Panc1 (cell line): Measurements from ENCODE around the gene WDHD1.

Experiments used
- POLR2AphosphoS5 ChIP-seq: IDR thresholded peaks from 2 replicates; pipeline ENCODE4 v1.6.1; 2012; ENCODE audit warnings: mild to moderate bottlenecking, low read depth, low read length, moderate library complexity
- SIN3A ChIP-seq: IDR thresholded peaks from 2 replicates; pipeline ENCODE4 v1.6.1; 2012; ENCODE audit warnings: low read depth, mild to moderate bottlenecking, low read length, moderate library complexity, borderline replicate concordance; ENCODE audit not compliant: insufficient read depth
- TCF7L2 ChIP-seq: IDR thresholded peaks from 2 replicates; pipeline ENCODE4 v1.6.1; 2011; ENCODE audit warnings: mild to moderate bottlenecking, low read depth, low read length, inconsistent platforms
- TF ChIP-seq, protein P1 (sequence below): fragments of 450-650 bp; IDR thresholded peaks from 2 replicates; pipeline ENCODE4 v1.5.1; 2017; ENCODE audit warnings: mild to moderate bottlenecking
- TF ChIP-seq, protein P2 (sequence below), 2 experiments: IDR thresholded peaks; 2 replicates each; pipeline ENCODE4 v1.6.1; 2011 to 2012; ENCODE audit warnings: low read depth in 2 of 2, control low read depth in 1 of 2, low read length in 1 of 2, mild to moderate bottlenecking in 1 of 2, moderate library complexity in 1 of 2; ENCODE audit not compliant: insufficient read depth in 1 of 2

DNA sequence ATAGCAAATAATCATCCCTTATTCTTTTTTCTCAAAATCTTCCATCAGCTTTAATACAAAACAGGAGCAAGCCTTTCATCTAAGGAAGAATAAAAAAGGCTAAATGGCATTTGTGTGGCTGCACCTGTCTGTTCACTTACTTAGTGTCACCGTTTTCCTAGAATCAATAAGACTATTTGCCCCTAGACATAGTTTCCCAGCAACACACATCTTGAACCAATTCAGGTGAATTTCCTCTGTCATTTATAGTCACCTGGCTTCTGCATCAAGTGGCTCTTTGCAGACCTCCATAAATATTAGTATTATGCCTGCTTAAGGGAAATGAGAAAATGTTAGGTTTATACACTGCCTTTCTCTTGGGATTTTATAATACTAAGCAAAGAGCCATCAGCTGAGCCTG lies 106.8 kb downstream of the WDHD1 start:
- TF ChIP-seq, protein P1, sequence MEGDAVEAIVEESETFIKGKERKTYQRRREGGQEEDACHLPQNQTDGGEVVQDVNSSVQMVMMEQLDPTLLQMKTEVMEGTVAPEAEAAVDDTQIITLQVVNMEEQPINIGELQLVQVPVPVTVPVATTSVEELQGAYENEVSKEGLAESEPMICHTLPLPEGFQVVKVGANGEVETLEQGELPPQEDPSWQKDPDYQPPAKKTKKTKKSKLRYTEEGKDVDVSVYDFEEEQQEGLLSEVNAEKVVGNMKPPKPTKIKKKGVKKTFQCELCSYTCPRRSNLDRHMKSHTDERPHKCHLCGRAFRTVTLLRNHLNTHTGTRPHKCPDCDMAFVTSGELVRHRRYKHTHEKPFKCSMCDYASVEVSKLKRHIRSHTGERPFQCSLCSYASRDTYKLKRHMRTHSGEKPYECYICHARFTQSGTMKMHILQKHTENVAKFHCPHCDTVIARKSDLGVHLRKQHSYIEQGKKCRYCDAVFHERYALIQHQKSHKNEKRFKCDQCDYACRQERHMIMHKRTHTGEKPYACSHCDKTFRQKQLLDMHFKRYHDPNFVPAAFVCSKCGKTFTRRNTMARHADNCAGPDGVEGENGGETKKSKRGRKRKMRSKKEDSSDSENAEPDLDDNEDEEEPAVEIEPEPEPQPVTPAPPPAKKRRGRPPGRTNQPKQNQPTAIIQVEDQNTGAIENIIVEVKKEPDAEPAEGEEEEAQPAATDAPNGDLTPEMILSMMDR: no peak
- TF ChIP-seq SIN3A: no peak
- TF ChIP-seq, protein P2, sequence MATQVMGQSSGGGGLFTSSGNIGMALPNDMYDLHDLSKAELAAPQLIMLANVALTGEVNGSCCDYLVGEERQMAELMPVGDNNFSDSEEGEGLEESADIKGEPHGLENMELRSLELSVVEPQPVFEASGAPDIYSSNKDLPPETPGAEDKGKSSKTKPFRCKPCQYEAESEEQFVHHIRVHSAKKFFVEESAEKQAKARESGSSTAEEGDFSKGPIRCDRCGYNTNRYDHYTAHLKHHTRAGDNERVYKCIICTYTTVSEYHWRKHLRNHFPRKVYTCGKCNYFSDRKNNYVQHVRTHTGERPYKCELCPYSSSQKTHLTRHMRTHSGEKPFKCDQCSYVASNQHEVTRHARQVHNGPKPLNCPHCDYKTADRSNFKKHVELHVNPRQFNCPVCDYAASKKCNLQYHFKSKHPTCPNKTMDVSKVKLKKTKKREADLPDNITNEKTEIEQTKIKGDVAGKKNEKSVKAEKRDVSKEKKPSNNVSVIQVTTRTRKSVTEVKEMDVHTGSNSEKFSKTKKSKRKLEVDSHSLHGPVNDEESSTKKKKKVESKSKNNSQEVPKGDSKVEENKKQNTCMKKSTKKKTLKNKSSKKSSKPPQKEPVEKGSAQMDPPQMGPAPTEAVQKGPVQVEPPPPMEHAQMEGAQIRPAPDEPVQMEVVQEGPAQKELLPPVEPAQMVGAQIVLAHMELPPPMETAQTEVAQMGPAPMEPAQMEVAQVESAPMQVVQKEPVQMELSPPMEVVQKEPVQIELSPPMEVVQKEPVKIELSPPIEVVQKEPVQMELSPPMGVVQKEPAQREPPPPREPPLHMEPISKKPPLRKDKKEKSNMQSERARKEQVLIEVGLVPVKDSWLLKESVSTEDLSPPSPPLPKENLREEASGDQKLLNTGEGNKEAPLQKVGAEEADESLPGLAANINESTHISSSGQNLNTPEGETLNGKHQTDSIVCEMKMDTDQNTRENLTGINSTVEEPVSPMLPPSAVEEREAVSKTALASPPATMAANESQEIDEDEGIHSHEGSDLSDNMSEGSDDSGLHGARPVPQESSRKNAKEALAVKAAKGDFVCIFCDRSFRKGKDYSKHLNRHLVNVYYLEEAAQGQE (IDR thresholded peaks at IDR 0.05; ENCODE audit: insufficient read depth in 1 of 2, low read depth in 2 of 2, low read length in 1 of 2): no peak
- TF ChIP-seq POLR2AphosphoS5: no peak
- TF ChIP-seq TCF7L2: no peak
